Panc1 (cell line): ENCODE measurements around the gene FBN1. TPM values are rescaled to one million over a fixed set of nuclear protein-coding genes. Genes with fewer than 3 reads are reported as not detected.

Experiments used
- ATAC-seq: fragments of 200-7000 bp; cut with Tn5 transposase; 2 replicates; pipeline ENCODE4 v1.9.1; 2020; ENCODE audit warnings: mild to moderate bottlenecking, moderate library complexity
- BruUV-seq: library from RNA; stranded (reverse); fragments of 400-500 nt; replicated peaks from 2 replicates; lab custom pipeline; 2021; lab: Mats Ljungman, UMichigan
- CTCF ChIA-PET: fragments of 300-600 bp; sonication (Branson Sonifier 250); formaldehyde crosslinking; loops from one replicate; lab custom pipeline; 2022; ENCODE audit warnings: antibody characterized with exemption; lab: Charles Lee
- POLR2A ChIA-PET: fragments of 300-600 bp; sonication (Branson Sonifier 250); formaldehyde crosslinking; loops from one replicate; lab custom pipeline; 2022; ENCODE audit warnings: antibody characterized with exemption; lab: Charles Lee
- DNase-seq: peaks from one replicate; pipeline ENCODE4 v3.0.0-alpha.2; 2010; ENCODE audit warnings: low read depth, low spot score
- H3K27ac ChIP-seq: 2 replicates; pipeline ENCODE4 v1.5.1; 2011; ENCODE audit warnings: mild to moderate bottlenecking, low read length, inconsistent platforms
- H3K27me3 ChIP-seq: fragments of 200-500 bp; sonication (Bioruptor generic); 2 replicates; pipeline ENCODE4 v1.6.0; 2014; ENCODE audit warnings: low read length, inconsistent platforms; ENCODE audit not compliant: control insufficient read depth, insufficient read depth
- H3K36me3 ChIP-seq: fragments of 200-500 bp; sonication (Bioruptor generic); 2 replicates; pipeline ENCODE4 v1.5.1; 2014; ENCODE audit warnings: inconsistent platforms, mild to moderate bottlenecking, low read length, moderate library complexity; ENCODE audit not compliant: control insufficient read depth, insufficient read depth
- H3K4me1 ChIP-seq: 2 replicates; pipeline ENCODE4 v1.5.1; 2011; ENCODE audit warnings: inconsistent platforms, mild to moderate bottlenecking, low read length, moderate library complexity; ENCODE audit not compliant: control insufficient read depth, insufficient read depth
- H3K4me3 ChIP-seq, 2 experiments: 2 replicates each; pipeline ENCODE4 v1.5.1; 2011 to 2012; ENCODE audit warnings: low read depth in 2 of 2, low read length in 2 of 2, mild to moderate bottlenecking in 2 of 2, inconsistent platforms in 1 of 2, moderate library complexity in 1 of 2
- H3K9me3 ChIP-seq: fragments of 200-500 bp; sonication (Bioruptor generic); 2 replicates; pipeline ENCODE4 v1.5.1; 2014; ENCODE audit warnings: low read depth, mild to moderate bottlenecking, inconsistent platforms, low read length, moderate library complexity; ENCODE audit not compliant: control insufficient read depth, insufficient read depth
- CTCF ChIP-seq: fragments of 450-650 bp; IDR thresholded peaks from 2 replicates; pipeline ENCODE4 v1.5.1; 2017; ENCODE audit warnings: mild to moderate bottlenecking
- POLR2AphosphoS5 ChIP-seq: IDR thresholded peaks from 2 replicates; pipeline ENCODE4 v1.6.1; 2012; ENCODE audit warnings: mild to moderate bottlenecking, low read depth, low read length, moderate library complexity
- SIN3A ChIP-seq: IDR thresholded peaks from 2 replicates; pipeline ENCODE4 v1.6.1; 2012; ENCODE audit warnings: low read depth, mild to moderate bottlenecking, low read length, moderate library complexity, borderline replicate concordance; ENCODE audit not compliant: insufficient read depth
- TCF7L2 ChIP-seq: IDR thresholded peaks from 2 replicates; pipeline ENCODE4 v1.6.1; 2011; ENCODE audit warnings: mild to moderate bottlenecking, low read depth, low read length, inconsistent platforms
- in situ Hi-C: cut with HindIII; loops from 2 replicates; pipeline ENCODE4 v1.10.0; 2016; ENCODE audit warnings: low sequenced_read_pairs, low pct_unique_long_range_greater_than_20kb
- intact Hi-C: fragments of 100-400 bp; cut with micrococcal nuclease; formaldehyde crosslinking; loops from one replicate; pipeline ENCODE4 v1.10.0; 2022; ENCODE audit not compliant: unreplicated experiment
- total RNA-seq: library from RNA; stranded (reverse); gene quantifications from one replicate; pipeline ENCODE4 v1.2.1, GENCODE V29; 2021; ENCODE audit not compliant: unreplicated experiment
- TF ChIP-seq, protein P1 (sequence below), 2 experiments: IDR thresholded peaks; 2 replicates each; pipeline ENCODE4 v1.6.1; 2011 to 2012; ENCODE audit warnings: low read depth in 2 of 2, control low read depth in 1 of 2, low read length in 1 of 2, mild to moderate bottlenecking in 1 of 2, moderate library complexity in 1 of 2; ENCODE audit not compliant: insufficient read depth in 1 of 2

Gene FBN1
- total RNA-seq, 1 experiment from 2014 or later, result 0.46 TPM

DNA sequence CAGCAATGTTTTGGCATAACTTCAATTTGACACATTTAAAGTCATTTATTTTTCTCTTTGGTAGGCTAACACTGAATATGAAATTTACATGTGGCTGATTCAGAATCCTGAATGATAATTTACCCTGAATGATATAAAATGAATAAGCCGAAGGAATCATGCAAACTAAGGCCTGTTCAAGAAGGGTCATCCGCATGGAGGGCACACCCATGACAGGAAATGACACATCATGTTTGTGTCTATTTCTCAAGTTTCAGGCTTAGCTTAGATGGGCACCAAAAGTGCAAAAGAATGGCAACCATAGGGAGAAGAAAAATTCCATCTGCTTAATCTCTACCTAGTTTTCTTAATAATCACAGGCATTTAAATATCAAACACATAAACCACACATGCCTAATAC, 172.8 kb downstream of the FBN1 start:
- no peaks in the 10 kb centered on the region for H3K36me3 ChIP-seq
- H3K9me3 ChIP-seq, result no peaks in the 10 kb centered on the region
- no peaks in the 10 kb centered on the region for H3K4me1 ChIP-seq
- H3K27ac ChIP-seq, result no peak overlapping the region
- H3K27me3 ChIP-seq, result no peaks in the 10 kb centered on the region
- DNase-seq (no peak), ATAC-seq (no peak)
- in situ Hi-C loops (no loop called here), intact Hi-C loops (no loop called here)
- no peak overlapping the region for H3K4me3 ChIP-seq
- no peak for TF ChIP-seq POLR2AphosphoS5
- TF ChIP-seq SIN3A, result no peak
- POLR2A ChIA-PET, result no interaction called here
- CTCF ChIA-PET, result no interaction called here
- no TSS peak for BruUV-seq

GRCh38 chr15:48471073-48471472, 174.4 kb downstream of the FBN1 start:
- in situ Hi-C loops, result no loop called here
- no peaks in the 10 kb centered on the region for H3K9me3 ChIP-seq
- POLR2A ChIA-PET, result no interaction called here

More at GRCh38 chr15:48471073-48471472, 174.4 kb downstream of the FBN1 start:
- TF ChIP-seq POLR2AphosphoS5, result no peak
- TF ChIP-seq CTCF, result no peak
- no peak for TF ChIP-seq TCF7L2
- TF ChIP-seq, protein P1, sequence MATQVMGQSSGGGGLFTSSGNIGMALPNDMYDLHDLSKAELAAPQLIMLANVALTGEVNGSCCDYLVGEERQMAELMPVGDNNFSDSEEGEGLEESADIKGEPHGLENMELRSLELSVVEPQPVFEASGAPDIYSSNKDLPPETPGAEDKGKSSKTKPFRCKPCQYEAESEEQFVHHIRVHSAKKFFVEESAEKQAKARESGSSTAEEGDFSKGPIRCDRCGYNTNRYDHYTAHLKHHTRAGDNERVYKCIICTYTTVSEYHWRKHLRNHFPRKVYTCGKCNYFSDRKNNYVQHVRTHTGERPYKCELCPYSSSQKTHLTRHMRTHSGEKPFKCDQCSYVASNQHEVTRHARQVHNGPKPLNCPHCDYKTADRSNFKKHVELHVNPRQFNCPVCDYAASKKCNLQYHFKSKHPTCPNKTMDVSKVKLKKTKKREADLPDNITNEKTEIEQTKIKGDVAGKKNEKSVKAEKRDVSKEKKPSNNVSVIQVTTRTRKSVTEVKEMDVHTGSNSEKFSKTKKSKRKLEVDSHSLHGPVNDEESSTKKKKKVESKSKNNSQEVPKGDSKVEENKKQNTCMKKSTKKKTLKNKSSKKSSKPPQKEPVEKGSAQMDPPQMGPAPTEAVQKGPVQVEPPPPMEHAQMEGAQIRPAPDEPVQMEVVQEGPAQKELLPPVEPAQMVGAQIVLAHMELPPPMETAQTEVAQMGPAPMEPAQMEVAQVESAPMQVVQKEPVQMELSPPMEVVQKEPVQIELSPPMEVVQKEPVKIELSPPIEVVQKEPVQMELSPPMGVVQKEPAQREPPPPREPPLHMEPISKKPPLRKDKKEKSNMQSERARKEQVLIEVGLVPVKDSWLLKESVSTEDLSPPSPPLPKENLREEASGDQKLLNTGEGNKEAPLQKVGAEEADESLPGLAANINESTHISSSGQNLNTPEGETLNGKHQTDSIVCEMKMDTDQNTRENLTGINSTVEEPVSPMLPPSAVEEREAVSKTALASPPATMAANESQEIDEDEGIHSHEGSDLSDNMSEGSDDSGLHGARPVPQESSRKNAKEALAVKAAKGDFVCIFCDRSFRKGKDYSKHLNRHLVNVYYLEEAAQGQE (IDR thresholded peaks at IDR 0.05; ENCODE audit: insufficient read depth in 1 of 2, low read depth in 2 of 2, low read length in 1 of 2), result no peak
- no peak for TF ChIP-seq SIN3A
- Histone ChIP-seq H3K4me1 (no peaks in the 10 kb centered on the region), H3K27ac (no peak overlapping the region), H3K36me3 (no peaks in the 10 kb centered on the region), H3K27me3 (no peaks in the 10 kb centered on the region), H3K4me3 (no peak overlapping the region)
- ATAC-seq, result no peak
- CTCF ChIA-PET, result no interaction called here
- intact Hi-C loops, result no loop called here
- no peak for DNase-seq
- no TSS peak for BruUV-seq
